ENCODE measurements around the gene GTF2A2. TPM values are rescaled to one million over a fixed set of nuclear protein-coding genes. Genes with fewer than 3 reads are reported as not detected.

The GTF2A2 gene
- total RNA-seq, 1 experiment from 2014 or later, result 175 TPM

GRCh38 chr15:59680346-59680745, 23.0 kb upstream of the GTF2A2 start:
- H3K9me3 ChIP-seq (ENCODE audit: control insufficient read depth in 1 of 2, insufficient read depth in 1 of 2, low read depth in 1 of 2, low read length in 2 of 2), result no peaks in the 10 kb centered on the region
- no peak for TF ChIP-seq ZNF274 (IDR thresholded peaks at IDR 0.05; ENCODE audit: low read depth, low read length)
- TF ChIP-seq CBX3 (IDR thresholded peaks at IDR 0.05; ENCODE audit: low read depth), result no peak
- no peak for TF ChIP-seq TCF7L2 (IDR thresholded peaks at IDR 0.05; ENCODE audit: borderline replicate concordance, extremely low read depth, insufficient read depth, insufficient read length)
- no peak for TF ChIP-seq REST (IDR thresholded peaks at IDR 0.05; ENCODE audit: low read depth)
- no peaks in the 10 kb centered on the region for H3K4me1 ChIP-seq (ENCODE audit: control insufficient read depth in 1 of 2, insufficient read depth in 2 of 2, low read length in 2 of 2)
- H4K20me1 ChIP-seq (ENCODE audit: insufficient read depth), result no peaks in the 10 kb centered on the region; the same call in 1 of the 2 replicates
- H3K36me3 ChIP-seq (ENCODE audit: control insufficient read depth in 1 of 2, insufficient read depth in 2 of 2, low read length in 2 of 2), result peaks cover 34 to 52% of the 10 kb centered on the region in 2 experiments
- ATAC-seq, result no peak
- ChIA-PET CTCF (interaction anchor here (0.8 kb wide), 1 partner anchor 148 kb away, joined by 3 read pairs; no protein-coding TSS in a partner anchor), POLR2A (no interaction called here), RAD21 (ENCODE audit: low non-redundant PET in 1 of 2, low total read pairs in 2 of 2, uncharacterized antibody in 2 of 2, unreplicated experiment in 2 of 2) (no interaction called here)
- H3K79me2 ChIP-seq (ENCODE audit: insufficient read depth, low read length), result peaks cover 40% of the 10 kb centered on the region
- H3K4me3 ChIP-seq (replicated peaks in 1 of 2; ENCODE audit: low read depth in 1 of 2, low read length in 2 of 2), result no peak overlapping the region
- H3K27ac ChIP-seq (ENCODE audit: low read depth, low read length), result no peak overlapping the region
- no peak overlapping the region for H3K9ac ChIP-seq (ENCODE audit: low read length)
- no peak for DNase-seq (ENCODE audit: low read depth, low spot score)
- no peak overlapping the region for H3K4me2 ChIP-seq (ENCODE audit: low read length)
- H2AFZ ChIP-seq (ENCODE audit: low read depth, low read length, poor library complexity, severe bottlenecking), result no peak overlapping the region
- no peaks in the 10 kb centered on the region for H3K9me2 ChIP-seq (ENCODE audit: insufficient read depth)
- intact Hi-C loops (cut with micrococcal nuclease), result no loop called here
- no TSS peak for BruUV-seq (replicated peaks)
- no peaks in the 10 kb centered on the region for H3K27me3 ChIP-seq (ENCODE audit: insufficient read depth, low read length)

GRCh38 chr15:59678620-59679019, 21.3 kb upstream of the GTF2A2 start:
- Histone ChIP-seq H3K79me2 (ENCODE audit: insufficient read depth, low read length) (peaks cover 23% of the 10 kb centered on the region), H3K4me2 (ENCODE audit: low read length) (no peak overlapping the region), H3K9me2 (ENCODE audit: insufficient read depth) (no peaks in the 10 kb centered on the region), H3K4me3 (replicated peaks in 1 of 2; ENCODE audit: low read depth in 1 of 2, low read length in 2 of 2) (no peak overlapping the region), H3K27me3 (ENCODE audit: insufficient read depth, low read length) (no peaks in the 10 kb centered on the region), H3K27ac (ENCODE audit: low read depth, low read length) (no peak overlapping the region), H3K4me1 (ENCODE audit: control insufficient read depth in 1 of 2, insufficient read depth in 2 of 2, low read length in 2 of 2) (no peaks in the 10 kb centered on the region), H2AFZ (ENCODE audit: low read depth, low read length, poor library complexity, severe bottlenecking) (no peak overlapping the region), H3K9ac (ENCODE audit: low read length) (no peak overlapping the region), H4K20me1 (ENCODE audit: insufficient read depth) (no peaks in the 10 kb centered on the region; the same call in 1 of the 2 replicates), H3K9me3 (ENCODE audit: control insufficient read depth in 1 of 2, insufficient read depth in 1 of 2, low read depth in 1 of 2, low read length in 2 of 2) (no peaks in the 10 kb centered on the region), H3K36me3 (ENCODE audit: control insufficient read depth in 1 of 2, insufficient read depth in 2 of 2, low read length in 2 of 2) (peaks cover 35 to 56% of the 10 kb centered on the region in 2 experiments)
- DNase-seq (ENCODE audit: low read depth, low spot score) (no peak), ATAC-seq (no peak)
- ChIA-PET POLR2A (no interaction called here), RAD21 (ENCODE audit: low non-redundant PET in 1 of 2, low total read pairs in 2 of 2, uncharacterized antibody in 2 of 2, unreplicated experiment in 2 of 2) (no interaction called here), CTCF (no interaction called here)
- TF ChIP-seq YY1 (IDR thresholded peaks at IDR 0.05; ENCODE audit: extremely low read depth, insufficient replicate concordance, low read depth, low read length) (no peak), SIN3A (IDR thresholded peaks at IDR 0.05; ENCODE audit: low read depth) (no peak), EZH2phosphoT487 (IDR thresholded peaks at IDR 0.05; ENCODE audit: borderline replicate concordance) (no peak), JUND (IDR thresholded peaks at IDR 0.05) (no peak), FOSL1 (IDR thresholded peaks at IDR 0.05; ENCODE audit: low read depth) (no peak), ATF3 (IDR thresholded peaks at IDR 0.05) (no peak), EGR1 (IDR thresholded peaks at IDR 0.05; ENCODE audit: low read depth) (no peak), POLR2AphosphoS5 (IDR thresholded peaks at IDR 0.05; ENCODE audit: low read depth, low read length) (no peak), CEBPB (IDR thresholded peaks at IDR 0.05; ENCODE audit: low read depth) (no peak), EZH2 (IDR thresholded peaks at IDR 0.05) (no peak), POLR2A (IDR thresholded peaks at IDR 0.05; ENCODE audit: borderline replicate concordance, extremely low read depth, insufficient read depth, insufficient read length) (no peak), CTCF (IDR thresholded peaks at IDR 0.05 in 2 of 3, conservative IDR thresholded peaks at IDR 0.05 in 1 of 3; ENCODE audit: borderline replicate concordance in 1 of 3, insufficient read depth in 1 of 3, low read depth in 2 of 3, low read length in 2 of 3) (no peak), ELF1 (IDR thresholded peaks at IDR 0.05; ENCODE audit: borderline replicate concordance, low read depth) (no peak), SRF (IDR thresholded peaks at IDR 0.05; ENCODE audit: low read depth) (no peak)
- BruUV-seq (replicated peaks), result no TSS peak
- intact Hi-C loops (cut with micrococcal nuclease), result no loop called here
